HG02759 (cell line): ENCODE results near the gene C19orf81.
A peak's percentile ranks its signal among the peaks of the same experiment; 100 is the strongest.

Experiments
- ATAC-seq: cut with Tn5 transposase; IDR thresholded peaks from one replicate; pipeline ENCODE4 v1.9.1; 2021; ENCODE audit warnings: mild to moderate bottlenecking, moderate library complexity; ENCODE audit not compliant: unreplicated experiment

C19orf81 gene

GRCh38 chr19:50678323-50678722, 29.1 kb downstream of the C19orf81 start:
- no peak for ATAC-seq

GRCh38 chr19:50679177-50680125, 30.2 kb downstream of the C19orf81 start:
- peak; percentile 84 for ATAC-seq

GRCh38 chr19:50686310-50687032, 37.2 kb downstream of the C19orf81 start:
- no peak for ATAC-seq

- ATAC-seq, result no peak
Observed at GRCh38 chr19:50688766-50689165, 39.5 kb downstream of the C19orf81 start.

- no peak for ATAC-seq
Observed at GRCh38 chr19:50690439-50690838, 41.2 kb downstream of the C19orf81 start.

- ATAC-seq, result no peak
Observed at GRCh38 chr19:50693064-50693975, 44.1 kb downstream of the C19orf81 start.

- ATAC-seq, result no peak
Observed at GRCh38 chr19:50694815-50695145, 45.5 kb downstream of the C19orf81 start.

- ATAC-seq, result no peak
Observed at GRCh38 chr19:50695251-50696093, 46.2 kb downstream of the C19orf81 start.

GRCh38 chr19:50696094-50696483, 46.8 kb downstream of the C19orf81 start:
- no peak for ATAC-seq

GRCh38 chr19:50697414-50698124, 48.3 kb downstream of the C19orf81 start:
- no peak for ATAC-seq

GRCh38 chr19:50701367-50701985, 52.2 kb downstream of the C19orf81 start:
- no peak for ATAC-seq

GRCh38 chr19:50702158-50702870, 53.1 kb downstream of the C19orf81 start:
- ATAC-seq, result no peak

- ATAC-seq, result no peak
Observed at GRCh38 chr19:50702871-50703829, 53.9 kb downstream of the C19orf81 start.

GRCh38 chr19:50703915-50704796, 54.9 kb downstream of the C19orf81 start:
- no peak for ATAC-seq

GRCh38 chr19:50705422-50706019, 56.3 kb downstream of the C19orf81 start:
- ATAC-seq, result no peak

- no peak for ATAC-seq
Observed at GRCh38 chr19:50706387-50706786, 57.1 kb downstream of the C19orf81 start.
